ENCODE data around the gene SCLY.

Gene SCLY

DNA sequence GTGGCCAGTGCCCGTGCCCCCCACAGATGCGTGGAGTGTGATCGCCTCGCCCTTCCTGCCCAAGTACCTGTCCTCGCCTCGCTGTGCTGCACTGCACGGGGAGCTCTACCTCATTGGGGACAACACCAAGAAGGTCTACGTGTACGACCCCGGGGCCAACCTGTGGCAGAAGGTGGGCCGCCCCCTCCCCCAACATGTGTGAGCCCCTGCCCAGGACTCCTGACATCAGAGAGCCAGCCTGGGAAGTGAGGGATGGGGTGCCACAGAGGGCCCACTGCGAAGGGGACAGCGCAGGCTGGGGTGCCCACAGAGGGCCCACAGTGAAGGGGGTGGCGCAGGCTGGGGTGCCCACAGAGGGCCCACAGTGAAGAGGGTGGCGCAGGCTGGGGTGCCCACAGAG lies 88.2 kb downstream of the SCLY start:
- ATAC-seq, result no peak
- no peak for TF ChIP-seq RARB (CRISPR knock-in tag; IDR thresholded peaks at IDR 0.05)
- TF ChIP-seq ARNTL (CRISPR knock-in tag; IDR thresholded peaks at IDR 0.05; ENCODE audit: borderline replicate concordance, low read depth), result no peak
- TF ChIP-seq, protein P1, sequence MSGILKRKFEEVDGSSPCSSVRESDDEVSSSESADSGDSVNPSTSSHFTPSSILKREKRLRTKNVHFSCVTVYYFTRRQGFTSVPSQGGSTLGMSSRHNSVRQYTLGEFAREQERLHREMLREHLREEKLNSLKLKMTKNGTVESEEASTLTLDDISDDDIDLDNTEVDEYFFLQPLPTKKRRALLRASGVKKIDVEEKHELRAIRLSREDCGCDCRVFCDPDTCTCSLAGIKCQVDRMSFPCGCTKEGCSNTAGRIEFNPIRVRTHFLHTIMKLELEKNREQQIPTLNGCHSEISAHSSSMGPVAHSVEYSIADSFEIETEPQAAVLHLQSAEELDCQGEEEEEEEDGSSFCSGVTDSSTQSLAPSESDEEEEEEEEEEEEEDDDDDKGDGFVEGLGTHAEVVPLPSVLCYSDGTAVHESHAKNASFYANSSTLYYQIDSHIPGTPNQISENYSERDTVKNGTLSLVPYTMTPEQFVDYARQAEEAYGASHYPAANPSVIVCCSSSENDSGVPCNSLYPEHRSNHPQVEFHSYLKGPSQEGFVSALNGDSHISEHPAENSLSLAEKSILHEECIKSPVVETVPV (CRISPR knock-in tag; IDR thresholded peaks at IDR 0.05), result no peak
- no peak for TF ChIP-seq BACH2 (CRISPR knock-in tag; IDR thresholded peaks at IDR 0.05; ENCODE audit: borderline replicate concordance)
- no peak for TF ChIP-seq ZFP30 (CRISPR knock-in tag; IDR thresholded peaks at IDR 0.05)
- TF ChIP-seq GLIS3 (CRISPR knock-in tag; IDR thresholded peaks at IDR 0.05), result no peak
- TF ChIP-seq, protein P2, sequence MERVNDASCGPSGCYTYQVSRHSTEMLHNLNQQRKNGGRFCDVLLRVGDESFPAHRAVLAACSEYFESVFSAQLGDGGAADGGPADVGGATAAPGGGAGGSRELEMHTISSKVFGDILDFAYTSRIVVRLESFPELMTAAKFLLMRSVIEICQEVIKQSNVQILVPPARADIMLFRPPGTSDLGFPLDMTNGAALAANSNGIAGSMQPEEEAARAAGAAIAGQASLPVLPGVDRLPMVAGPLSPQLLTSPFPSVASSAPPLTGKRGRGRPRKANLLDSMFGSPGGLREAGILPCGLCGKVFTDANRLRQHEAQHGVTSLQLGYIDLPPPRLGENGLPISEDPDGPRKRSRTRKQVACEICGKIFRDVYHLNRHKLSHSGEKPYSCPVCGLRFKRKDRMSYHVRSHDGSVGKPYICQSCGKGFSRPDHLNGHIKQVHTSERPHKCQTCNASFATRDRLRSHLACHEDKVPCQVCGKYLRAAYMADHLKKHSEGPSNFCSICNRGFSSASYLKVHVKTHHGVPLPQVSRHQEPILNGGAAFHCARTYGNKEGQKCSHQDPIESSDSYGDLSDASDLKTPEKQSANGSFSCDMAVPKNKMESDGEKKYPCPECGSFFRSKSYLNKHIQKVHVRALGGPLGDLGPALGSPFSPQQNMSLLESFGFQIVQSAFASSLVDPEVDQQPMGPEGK (CRISPR knock-in tag; IDR thresholded peaks at IDR 0.05; ENCODE audit: borderline replicate concordance), result no peak
- no peak for TF ChIP-seq TCF4 (CRISPR knock-in tag; IDR thresholded peaks at IDR 0.05; ENCODE audit: borderline replicate concordance)
- TF ChIP-seq ZNF565 (CRISPR knock-in tag; conservative IDR thresholded peaks at IDR 0.05; ENCODE audit: low read depth), result no peak
- no peak for TF ChIP-seq OSR1 (CRISPR knock-in tag; IDR thresholded peaks at IDR 0.05)
- TF ChIP-seq ISL1 (CRISPR knock-in tag; IDR thresholded peaks at IDR 0.05), result no peak
- TF ChIP-seq, protein P3, sequence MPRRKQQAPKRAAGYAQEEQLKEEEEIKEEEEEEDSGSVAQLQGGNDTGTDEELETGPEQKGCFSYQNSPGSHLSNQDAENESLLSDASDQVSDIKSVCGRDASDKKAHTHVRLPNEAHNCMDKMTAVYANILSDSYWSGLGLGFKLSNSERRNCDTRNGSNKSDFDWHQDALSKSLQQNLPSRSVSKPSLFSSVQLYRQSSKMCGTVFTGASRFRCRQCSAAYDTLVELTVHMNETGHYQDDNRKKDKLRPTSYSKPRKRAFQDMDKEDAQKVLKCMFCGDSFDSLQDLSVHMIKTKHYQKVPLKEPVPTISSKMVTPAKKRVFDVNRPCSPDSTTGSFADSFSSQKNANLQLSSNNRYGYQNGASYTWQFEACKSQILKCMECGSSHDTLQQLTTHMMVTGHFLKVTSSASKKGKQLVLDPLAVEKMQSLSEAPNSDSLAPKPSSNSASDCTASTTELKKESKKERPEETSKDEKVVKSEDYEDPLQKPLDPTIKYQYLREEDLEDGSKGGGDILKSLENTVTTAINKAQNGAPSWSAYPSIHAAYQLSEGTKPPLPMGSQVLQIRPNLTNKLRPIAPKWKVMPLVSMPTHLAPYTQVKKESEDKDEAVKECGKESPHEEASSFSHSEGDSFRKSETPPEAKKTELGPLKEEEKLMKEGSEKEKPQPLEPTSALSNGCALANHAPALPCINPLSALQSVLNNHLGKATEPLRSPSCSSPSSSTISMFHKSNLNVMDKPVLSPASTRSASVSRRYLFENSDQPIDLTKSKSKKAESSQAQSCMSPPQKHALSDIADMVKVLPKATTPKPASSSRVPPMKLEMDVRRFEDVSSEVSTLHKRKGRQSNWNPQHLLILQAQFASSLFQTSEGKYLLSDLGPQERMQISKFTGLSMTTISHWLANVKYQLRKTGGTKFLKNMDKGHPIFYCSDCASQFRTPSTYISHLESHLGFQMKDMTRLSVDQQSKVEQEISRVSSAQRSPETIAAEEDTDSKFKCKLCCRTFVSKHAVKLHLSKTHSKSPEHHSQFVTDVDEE (CRISPR knock-in tag; IDR thresholded peaks at IDR 0.05), result no peak
- no peak for TF ChIP-seq CSDC2 (CRISPR knock-in tag; IDR thresholded peaks at IDR 0.05)
- TF ChIP-seq, protein P4, sequence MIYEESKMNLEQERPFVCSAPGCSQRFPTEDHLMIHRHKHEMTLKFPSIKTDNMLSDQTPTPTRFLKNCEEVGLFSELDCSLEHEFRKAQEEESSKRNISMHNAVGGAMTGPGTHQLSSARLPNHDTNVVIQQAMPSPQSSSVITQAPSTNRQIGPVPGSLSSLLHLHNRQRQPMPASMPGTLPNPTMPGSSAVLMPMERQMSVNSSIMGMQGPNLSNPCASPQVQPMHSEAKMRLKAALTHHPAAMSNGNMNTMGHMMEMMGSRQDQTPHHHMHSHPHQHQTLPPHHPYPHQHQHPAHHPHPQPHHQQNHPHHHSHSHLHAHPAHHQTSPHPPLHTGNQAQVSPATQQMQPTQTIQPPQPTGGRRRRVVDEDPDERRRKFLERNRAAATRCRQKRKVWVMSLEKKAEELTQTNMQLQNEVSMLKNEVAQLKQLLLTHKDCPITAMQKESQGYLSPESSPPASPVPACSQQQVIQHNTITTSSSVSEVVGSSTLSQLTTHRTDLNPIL (CRISPR knock-in tag; IDR thresholded peaks at IDR 0.05; ENCODE audit: low read depth), result no peak
- TF ChIP-seq, protein P5, sequence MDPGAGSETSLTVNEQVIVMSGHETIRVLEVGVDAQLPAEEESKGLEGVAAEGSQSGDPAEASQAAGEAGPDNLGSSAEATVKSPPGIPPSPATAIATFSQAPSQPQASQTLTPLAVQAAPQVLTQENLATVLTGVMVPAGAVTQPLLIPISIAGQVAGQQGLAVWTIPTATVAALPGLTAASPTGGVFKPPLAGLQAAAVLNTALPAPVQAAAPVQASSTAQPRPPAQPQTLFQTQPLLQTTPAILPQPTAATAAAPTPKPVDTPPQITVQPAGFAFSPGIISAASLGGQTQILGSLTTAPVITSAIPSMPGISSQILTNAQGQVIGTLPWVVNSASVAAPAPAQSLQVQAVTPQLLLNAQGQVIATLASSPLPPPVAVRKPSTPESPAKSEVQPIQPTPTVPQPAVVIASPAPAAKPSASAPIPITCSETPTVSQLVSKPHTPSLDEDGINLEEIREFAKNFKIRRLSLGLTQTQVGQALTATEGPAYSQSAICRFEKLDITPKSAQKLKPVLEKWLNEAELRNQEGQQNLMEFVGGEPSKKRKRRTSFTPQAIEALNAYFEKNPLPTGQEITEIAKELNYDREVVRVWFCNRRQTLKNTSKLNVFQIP (CRISPR knock-in tag; IDR thresholded peaks at IDR 0.05; ENCODE audit: borderline replicate concordance, low read depth), result no peak

Measured in SK-N-SH treated with all-trans-retinoic acid at 6 μM for 48 hours (cell line).